SK-N-SH (cell line): ENCODE measurements around the gene DNTT. TPM values are rescaled to one million over a fixed set of nuclear protein-coding genes. Genes with fewer than 3 reads are reported as not detected.

Experiments used
- CTCF ChIA-PET: fragments of 300-600, 350-600 bp; formaldehyde crosslinking; extraction: SDS; loops from one replicate; lab custom pipeline; 2021; lab: Yijun Ruan, JAX
- POLR2A ChIA-PET: fragments of 350-600 bp; sonication (Branson Sonifier 250); formaldehyde crosslinking; extraction: SDS; loops from one replicate; lab custom pipeline; 2020; ENCODE audit warnings: antibody characterized with exemption, inconsistent platforms; lab: Yijun Ruan, JAX
- DNase-seq: peaks from one replicate; pipeline ENCODE4 v3.0.0; 2012
- H2AFZ ChIP-seq: fragments of 200-600 bp; sonication (generic); 2 replicates; pipeline ENCODE4 v1.8.1; 2016; ENCODE audit warnings: antibody characterized with exemption, mild to moderate bottlenecking, low read depth
- H3F3A ChIP-seq: fragments of 200-600 bp; sonication (generic); replicated peaks from 2 replicates; pipeline ENCODE3; 2016; ENCODE audit warnings: antibody characterized with exemption, mild to moderate bottlenecking; ENCODE audit not compliant: insufficient read depth
- H3K27ac ChIP-seq, 2 experiments: fragments of 200-500 bp in 1 of 2; fragments of 200-600 bp in 1 of 2; sonication (Bioruptor generic) in 1 of 2; sonication (generic), shearing (Covaris generic) in 1 of 2; 2 replicates each; pipeline versions ENCODE4 v1.5.1 to v1.6.1; 2014 to 2016; ENCODE audit warnings: low read depth in 2 of 2, inconsistent platforms in 1 of 2, low read length in 1 of 2, mild to moderate bottlenecking in 1 of 2, mixed read lengths in 1 of 2
- H3K27me3 ChIP-seq: fragments of 200-600 bp; sonication (generic), shearing (Covaris generic); 2 replicates; pipeline ENCODE4 v1.6.1; 2016; ENCODE audit warnings: mixed run types; ENCODE audit not compliant: insufficient read depth
- H3K36me3 ChIP-seq, 2 experiments: fragments of 200-500 bp in 1 of 2; fragments of 200-600 bp in 1 of 2; sonication (Bioruptor generic) in 1 of 2; sonication (generic) in 1 of 2; replicated peaks in 1 of 2; 2 replicates each; pipeline versions ENCODE3 to v1.5.1; 2014 to 2016; ENCODE audit warnings: low read length in 1 of 2, mild to moderate bottlenecking in 1 of 2; ENCODE audit not compliant: insufficient read depth in 2 of 2, control insufficient read depth in 1 of 2
- H3K4me1 ChIP-seq, 2 experiments: fragments of 200-500 bp in 1 of 2; fragments of 200-600 bp in 1 of 2; sonication (Bioruptor generic) in 1 of 2; sonication (generic), shearing (Covaris generic) in 1 of 2; 2 replicates each; pipeline versions ENCODE4 v1.5.1 to v1.6.1; 2014 to 2016; ENCODE audit warnings: low read depth in 1 of 2, low read length in 1 of 2, mixed run types in 1 of 2; ENCODE audit not compliant: insufficient read depth in 2 of 2, control insufficient read depth in 1 of 2
- H3K4me2 ChIP-seq: fragments of 200-600 bp; sonication (generic), shearing (Covaris generic); 2 replicates; pipeline ENCODE4 v1.6.1; 2017; ENCODE audit warnings: mixed run types
- H3K4me3 ChIP-seq, 2 experiments: fragments of 200-500 bp in 1 of 2; fragments of 200-600 bp in 1 of 2; sonication (Bioruptor generic) in 1 of 2; sonication (generic), shearing (Covaris generic) in 1 of 2; 2 replicates each; pipeline versions ENCODE4 v1.5.1 to v1.8.1; 2014 to 2016; ENCODE audit warnings: low read depth in 2 of 2, inconsistent platforms in 1 of 2, low read length in 1 of 2, mild to moderate bottlenecking in 1 of 2, mixed read lengths in 1 of 2, moderate library complexity in 1 of 2
- H3K79me2 ChIP-seq: fragments of 200-600 bp; sonication (generic); 2 replicates; pipeline ENCODE4 v1.8.1; 2017; ENCODE audit warnings: mild to moderate bottlenecking; ENCODE audit not compliant: insufficient read depth
- H3K9ac ChIP-seq: fragments of 200-600 bp; sonication (generic); 2 replicates; pipeline ENCODE4 v1.6.1; 2017; ENCODE audit warnings: mixed run types
- H3K9me2 ChIP-seq: fragments of 200-600 bp; sonication (generic); 2 replicates; pipeline ENCODE4 v1.6.1; 2017; ENCODE audit warnings: mixed run types
- H3K9me3 ChIP-seq: fragments of 200-600 bp; sonication (generic); 2 replicates; pipeline ENCODE4 v1.6.1; 2017; ENCODE audit warnings: mixed run types, mild to moderate bottlenecking, moderate library complexity
- H4K20me1 ChIP-seq: fragments of 200-600 bp; sonication (generic); 2 replicates; pipeline ENCODE4 v1.6.1; 2017; ENCODE audit warnings: mild to moderate bottlenecking, mixed run types; ENCODE audit not compliant: insufficient read depth
- CHD2 ChIP-seq: fragments of 150-350 bp; IDR thresholded peaks from 2 replicates; pipeline ENCODE4 v1.6.1; 2018; ENCODE audit warnings: low read length; ENCODE audit not compliant: partially characterized antibody
- EZH2phosphoT487 ChIP-seq: fragments of 200-600 bp; sonication (generic); IDR thresholded peaks from 2 replicates; pipeline ENCODE4 v1.6.1; 2017; ENCODE audit warnings: low read depth, mixed run types, mild to moderate bottlenecking, antibody characterized with exemption, moderate library complexity, borderline replicate concordance
- FOXM1 ChIP-seq: IDR thresholded peaks from 2 replicates; pipeline ENCODE4 v1.4.0; 2012; ENCODE audit warnings: low read depth, mild to moderate bottlenecking
- GABPA ChIP-seq: IDR thresholded peaks from 2 replicates; pipeline ENCODE4 v1.4.0; 2012; ENCODE audit warnings: low read depth, mild to moderate bottlenecking
- GATA2 ChIP-seq: sonication (generic); formaldehyde crosslinking; IDR thresholded peaks from 2 replicates; pipeline ENCODE4 v1.5.0; 2020; ENCODE audit warnings: mild to moderate bottlenecking, missing genetic modification reagents
- RXRA ChIP-seq: IDR thresholded peaks from 2 replicates; pipeline ENCODE4 v1.4.0; 2012; ENCODE audit warnings: low read depth, mild to moderate bottlenecking, borderline replicate concordance
- TAF1 ChIP-seq: IDR thresholded peaks from 2 replicates; pipeline ENCODE4 v1.6.1; 2012; ENCODE audit warnings: low read depth, mild to moderate bottlenecking, low read length, moderate library complexity, borderline replicate concordance
- TEAD4 ChIP-seq: IDR thresholded peaks from 2 replicates; pipeline ENCODE4 v1.4.0; 2012; ENCODE audit warnings: mild to moderate bottlenecking, borderline replicate concordance; ENCODE audit not compliant: insufficient read depth
- USF2 ChIP-seq: fragments of 150-350 bp; IDR thresholded peaks from 2 replicates; pipeline ENCODE4 v1.6.1; 2017; ENCODE audit warnings: antibody characterized with exemption, low read length, low read depth, borderline replicate concordance
- whole genome bisulfite sequencing: methylation state at CpG from one replicate; pipeline ENCODE4 v1.1.6; 2017; ENCODE audit warnings: low lambda C conversion rate; 5-methylcytosine and 5-hydroxymethylcytosine counted together
- polyA plus RNA-seq, 3 experiments: library from polyadenylated mRNA; depleted of rRNA; stranded (reverse); fragments of >200 nt; gene quantifications; 2 replicates each; pipeline ENCODE4 v1.2.3, GENCODE V29; 2012
- TF ChIP-seq, protein P1 (sequence below): IDR thresholded peaks from 2 replicates; pipeline ENCODE4 v1.4.0; 2012; ENCODE audit warnings: low read depth, borderline replicate concordance
- TF ChIP-seq, protein P2 (sequence below): IDR thresholded peaks from 2 replicates; pipeline ENCODE4; 2012
- TF ChIP-seq, protein P3 (sequence below): fragments of 150-350 bp; IDR thresholded peaks from 2 replicates; pipeline ENCODE4 v1.6.1; 2016; ENCODE audit warnings: mild to moderate bottlenecking, low read depth, low read length

DNTT gene
- polyA plus RNA-seq, 1 of the 3 experiments (the other 2 are of a cell fraction), result not detected

GRCh38 chr10:96358851-96359540 lies 54.8 kb downstream of the DNTT start, which contains the start of gene OPALIN:
TSS of gene OPALIN (minus strand) at chr10:96359002. CDS start at chr10:96358896, 106 bp downstream.
- Histone ChIP-seq H3K4me1 (no peaks in the 10 kb centered on the region), H3K4me2 (no peak within 1 kb of the TSS), H2AFZ (no peak within 1 kb of the TSS), H3K36me3 (no peaks in the 10 kb centered on the region), H3K27ac (no peak within 1 kb of the TSS), H3K9ac (no peak within 1 kb of the TSS), H3K79me2 (no peaks in the 10 kb centered on the region), H3K9me3 (no peaks in the 10 kb centered on the region), H3F3A (no peaks in the 10 kb centered on the region), H4K20me1 (no peaks in the 10 kb centered on the region), H3K27me3 (peaks cover 4% of the 10 kb centered on the region; the same call in 1 of the 2 replicates), H3K4me3 (no peak within 1 kb of the TSS), H3K9me2 (no peaks in the 10 kb centered on the region)
- ChIA-PET POLR2A (no interaction called here), CTCF (interaction anchor here (1.2 to 4.2 kb wide), 3 partner anchors 12 to 24 kb away, joined by 3 to 32 read pairs (median 14); no protein-coding TSS in a partner anchor)
- no peak for DNase-seq
- 37% methylated on average over 7 of the region's 7 CpGs for WGBS
- TF ChIP-seq GABPA (no peak), CHD2 (no peak), USF2 (no peak)
- TF ChIP-seq, protein P1, sequence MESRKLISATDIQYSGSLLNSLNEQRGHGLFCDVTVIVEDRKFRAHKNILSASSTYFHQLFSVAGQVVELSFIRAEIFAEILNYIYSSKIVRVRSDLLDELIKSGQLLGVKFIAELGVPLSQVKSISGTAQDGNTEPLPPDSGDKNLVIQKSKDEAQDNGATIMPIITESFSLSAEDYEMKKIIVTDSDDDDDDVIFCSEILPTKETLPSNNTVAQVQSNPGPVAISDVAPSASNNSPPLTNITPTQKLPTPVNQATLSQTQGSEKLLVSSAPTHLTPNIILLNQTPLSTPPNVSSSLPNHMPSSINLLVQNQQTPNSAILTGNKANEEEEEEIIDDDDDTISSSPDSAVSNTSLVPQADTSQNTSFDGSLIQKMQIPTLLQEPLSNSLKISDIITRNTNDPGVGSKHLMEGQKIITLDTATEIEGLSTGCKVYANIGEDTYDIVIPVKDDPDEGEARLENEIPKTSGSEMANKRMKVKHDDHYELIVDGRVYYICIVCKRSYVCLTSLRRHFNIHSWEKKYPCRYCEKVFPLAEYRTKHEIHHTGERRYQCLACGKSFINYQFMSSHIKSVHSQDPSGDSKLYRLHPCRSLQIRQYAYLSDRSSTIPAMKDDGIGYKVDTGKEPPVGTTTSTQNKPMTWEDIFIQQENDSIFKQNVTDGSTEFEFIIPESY, result no peak

GRCh38 chr10:96359616-96360015 lies 55.4 kb downstream of the DNTT start:
- H3K9me3 ChIP-seq, result no peaks in the 10 kb centered on the region
- no peak for DNase-seq
- H2AFZ ChIP-seq, result no peak overlapping the region
- WGBS, result 70% methylated on average over 6 of the region's 6 CpGs
- peaks cover 4% of the 10 kb centered on the region; the same call in 1 of the 2 replicates for H3K27me3 ChIP-seq
- H3K9ac ChIP-seq, result no peak overlapping the region
- no peaks in the 10 kb centered on the region for H4K20me1 ChIP-seq
- H3K4me2 ChIP-seq, result no peak overlapping the region
- no peaks in the 10 kb centered on the region for H3F3A ChIP-seq
- H3K79me2 ChIP-seq, result no peaks in the 10 kb centered on the region
- H3K27ac ChIP-seq, result no peak overlapping the region
- ChIA-PET CTCF (interaction anchor here (1.2 to 4.2 kb wide), 3 partner anchors 12 to 25 kb away, joined by 3 to 32 read pairs (median 14); no protein-coding TSS in a partner anchor), POLR2A (no interaction called here)
- no peaks in the 10 kb centered on the region for H3K9me2 ChIP-seq
- no peaks in the 10 kb centered on the region for H3K4me1 ChIP-seq
- no peak for TF ChIP-seq GATA2 (CRISPR knock-in tag)
- no peaks in the 10 kb centered on the region for H3K36me3 ChIP-seq
- no peak overlapping the region for H3K4me3 ChIP-seq

GRCh38 chr10:96360331-96360730 lies 56.1 kb downstream of the DNTT start:
- no peaks in the 10 kb centered on the region for H3F3A ChIP-seq
- CTCF ChIA-PET, result interaction anchor here (1.2 to 4.2 kb wide), 3 partner anchors 11 to 26 kb away, joined by 3 to 32 read pairs (median 14); no protein-coding TSS in a partner anchor
- no peaks in the 10 kb centered on the region for H3K79me2 ChIP-seq
- H3K9me3 ChIP-seq, result no peaks in the 10 kb centered on the region
- no peaks in the 10 kb centered on the region for H3K9me2 ChIP-seq
- H4K20me1 ChIP-seq, result no peaks in the 10 kb centered on the region
- no peak overlapping the region for H3K4me2 ChIP-seq
- no peaks in the 10 kb centered on the region for H3K36me3 ChIP-seq
- H3K27me3 ChIP-seq, result peaks cover 3% of the 10 kb centered on the region; the same call in 1 of the 2 replicates
- no peak overlapping the region for H3K9ac ChIP-seq
- no peak overlapping the region for H3K4me3 ChIP-seq
- WGBS, result 45% methylated on average over 6 of the region's 6 CpGs
- H3K27ac ChIP-seq, result no peak overlapping the region
- no peaks in the 10 kb centered on the region for H3K4me1 ChIP-seq
- POLR2A ChIA-PET, result no interaction called here
- TF ChIP-seq FOXM1 (no peak), TEAD4 (no peak), EZH2phosphoT487 (no peak), RXRA (no peak), CHD2 (no peak), TAF1 (no peak)
- TF ChIP-seq, protein P2, sequence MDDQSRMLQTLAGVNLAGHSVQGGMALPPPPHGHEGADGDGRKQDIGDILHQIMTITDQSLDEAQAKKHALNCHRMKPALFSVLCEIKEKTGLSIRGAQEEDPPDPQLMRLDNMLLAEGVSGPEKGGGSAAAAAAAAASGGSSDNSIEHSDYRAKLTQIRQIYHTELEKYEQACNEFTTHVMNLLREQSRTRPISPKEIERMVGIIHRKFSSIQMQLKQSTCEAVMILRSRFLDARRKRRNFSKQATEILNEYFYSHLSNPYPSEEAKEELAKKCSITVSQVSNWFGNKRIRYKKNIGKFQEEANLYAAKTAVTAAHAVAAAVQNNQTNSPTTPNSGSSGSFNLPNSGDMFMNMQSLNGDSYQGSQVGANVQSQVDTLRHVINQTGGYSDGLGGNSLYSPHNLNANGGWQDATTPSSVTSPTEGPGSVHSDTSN, result no peak
- TF ChIP-seq, protein P3, sequence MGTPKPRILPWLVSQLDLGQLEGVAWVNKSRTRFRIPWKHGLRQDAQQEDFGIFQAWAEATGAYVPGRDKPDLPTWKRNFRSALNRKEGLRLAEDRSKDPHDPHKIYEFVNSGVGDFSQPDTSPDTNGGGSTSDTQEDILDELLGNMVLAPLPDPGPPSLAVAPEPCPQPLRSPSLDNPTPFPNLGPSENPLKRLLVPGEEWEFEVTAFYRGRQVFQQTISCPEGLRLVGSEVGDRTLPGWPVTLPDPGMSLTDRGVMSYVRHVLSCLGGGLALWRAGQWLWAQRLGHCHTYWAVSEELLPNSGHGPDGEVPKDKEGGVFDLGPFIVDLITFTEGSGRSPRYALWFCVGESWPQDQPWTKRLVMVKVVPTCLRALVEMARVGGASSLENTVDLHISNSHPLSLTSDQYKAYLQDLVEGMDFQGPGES, result no peak
- no peak for DNase-seq
- H2AFZ ChIP-seq, result no peak overlapping the region
